ENCODE results near the gene PRDM5.

- TF ChIP-seq CTCF (IDR thresholded peaks at IDR 0.05) (no peak), ZFX (IDR thresholded peaks at IDR 0.05; ENCODE audit: borderline replicate concordance) (no peak)
These were observed 248.8 kb downstream of the PRDM5 start for GRCh38 chr4:120673696-120674095.

All from 22Rv1 (cell line).